ENCODE measurements around the gene TUBA3E.
"Not testable (repeated sequence)": the region's sequence is repeated elsewhere in the genome, so short reads cannot be mapped to it uniquely, and the experiment has no call there.

Gene TUBA3E

GRCh38 chr2:130158631-130159030, 39.6 kb downstream of the TUBA3E start:
- no peak for TF ChIP-seq CTCF (IDR thresholded peaks at IDR 0.05; ENCODE audit: insufficient read depth, low read length, missing control alignments)
- no peak for DNase-seq (ENCODE audit: low read depth, low spot score)
- CTCF ChIA-PET, result no interaction called here
- POLR2A ChIA-PET, result no interaction called here
- H3K4me3 ChIP-seq (ENCODE audit: low read depth, low read length), result no peak overlapping the region

GRCh38 chr2:130157825-130158514, 40.3 kb downstream of the TUBA3E start:
- POLR2A ChIA-PET; CTCF ChIA-PET; H3K4me3 ChIP-seq (ENCODE audit: low read depth, low read length); DNase-seq (ENCODE audit: low read depth, low spot score): not testable (repeated sequence)

GRCh38 chr2:130157354-130157753, 40.9 kb downstream of the TUBA3E start:
- POLR2A ChIA-PET; CTCF ChIA-PET; DNase-seq (ENCODE audit: low read depth, low spot score); H3K4me3 ChIP-seq (ENCODE audit: low read depth, low read length): not testable (repeated sequence)

- ChIA-PET POLR2A (no interaction called here), CTCF (interaction anchor here (1.6 kb wide), 1 partner anchor 177 kb away, joined by 11 read pairs; no protein-coding TSS in a partner anchor)
- H3K4me3 ChIP-seq (ENCODE audit: low read depth, low read length), result no peak overlapping the region
- no peak for DNase-seq (ENCODE audit: low read depth, low spot score)
- no peak for TF ChIP-seq CTCF (IDR thresholded peaks at IDR 0.05; ENCODE audit: insufficient read depth, low read length, missing control alignments)
These were observed 41.6 kb downstream of the TUBA3E start for GRCh38 chr2:130156624-130157004.

GRCh38 chr2:130155956-130156623, 42.1 kb downstream of the TUBA3E start:
- POLR2A ChIA-PET, result not testable (repeated sequence)
- CTCF ChIA-PET, result interaction anchor here (1.6 kb wide), 1 partner anchor 177 kb away, joined by 11 read pairs; no protein-coding TSS in a partner anchor

GRCh38 chr2:130154773-130155765, 43.2 kb downstream of the TUBA3E start:
- no peak for DNase-seq (ENCODE audit: low read depth, low spot score)
- POLR2A ChIA-PET, result no interaction called here
- no peak overlapping the region for H3K4me3 ChIP-seq (ENCODE audit: low read depth, low read length)
- no peak for TF ChIP-seq CTCF (IDR thresholded peaks at IDR 0.05; ENCODE audit: insufficient read depth, low read length, missing control alignments)
- CTCF ChIA-PET, result interaction anchor here (1.6 kb wide), 1 partner anchor 178 kb away, joined by 11 read pairs; no protein-coding TSS in a partner anchor

More at GRCh38 chr2:130155956-130156623, 42.1 kb downstream of the TUBA3E start:
- peak; percentile 58 for TF ChIP-seq CTCF (IDR thresholded peaks at IDR 0.05; ENCODE audit: insufficient read depth, low read length, missing control alignments)
- not testable (repeated sequence) for H3K4me3 ChIP-seq (ENCODE audit: low read depth, low read length)
- DNase-seq (ENCODE audit: low read depth, low spot score), result peak; percentile 7

- CTCF ChIA-PET; DNase-seq (ENCODE audit: low read depth, low spot score); H3K4me3 ChIP-seq (ENCODE audit: low read depth, low read length); POLR2A ChIA-PET: not testable (repeated sequence)
These were observed 43.8 kb downstream of the TUBA3E start for GRCh38 chr2:130154423-130154770.

GRCh38 chr2:130153721-130154422, 44.4 kb downstream of the TUBA3E start:
- POLR2A ChIA-PET; DNase-seq (ENCODE audit: low read depth, low spot score); H3K4me3 ChIP-seq (ENCODE audit: low read depth, low read length); CTCF ChIA-PET: not testable (repeated sequence)

Measured in AG04449 (cell line).